ENCODE measurements around the gene PHYKPL.

- no peak for TF ChIP-seq CTCF (IDR thresholded peaks at IDR 0.05)
- no peak for TF ChIP-seq POLR2A (IDR thresholded peaks at IDR 0.05)
- no peak for TF ChIP-seq EP300 (IDR thresholded peaks at IDR 0.05)
- no peak for TF ChIP-seq POLR2AphosphoS5 (IDR thresholded peaks at IDR 0.05)
Measured at GRCh38 chr5:178259623-178260536, 27.3 kb upstream of the PHYKPL start.
